RWPE2 (cell line): ENCODE measurements around the gene C17orf107.

Experiments
- ATAC-seq: fragments of 200-7000 bp; cut with Tn5 transposase; 3 replicates; pipeline ENCODE4 v1.9.1; 2021; ENCODE audit warnings: low read depth
- DNase-seq: peaks from one replicate; pipeline ENCODE4 v3.0.0-alpha.2; 2020; ENCODE audit warnings: low spot score
- H3K27ac ChIP-seq: fragments of 450-650 bp; 2 replicates; pipeline ENCODE4 v1.5.1; 2017; ENCODE audit warnings: mild to moderate bottlenecking; ENCODE audit not compliant: poor library complexity, severe bottlenecking
- H3K27me3 ChIP-seq: fragments of 250-450 bp; sonication (Bioruptor Pico); 2 replicates; pipeline ENCODE4 v1.5.1; 2021; ENCODE audit warnings: mild to moderate bottlenecking, moderate library complexity; ENCODE audit not compliant: insufficient read depth, poor library complexity, severe bottlenecking
- H3K36me3 ChIP-seq: fragments of 250-450 bp; sonication (Bioruptor Pico); 2 replicates; pipeline ENCODE4 v1.5.1; 2020; ENCODE audit warnings: low read depth, mild to moderate bottlenecking, moderate library complexity
- H3K4me1 ChIP-seq: fragments of 250-450 bp; sonication (Bioruptor Pico); 2 replicates; pipeline ENCODE4 v1.5.1; 2021; ENCODE audit warnings: mild to moderate bottlenecking, moderate library complexity; ENCODE audit not compliant: insufficient read depth, poor library complexity, severe bottlenecking
- H3K4me3 ChIP-seq: fragments of 250-450 bp; sonication (Bioruptor Pico); 2 replicates; pipeline ENCODE4 v1.5.1; 2021; ENCODE audit warnings: mild to moderate bottlenecking, moderate library complexity; ENCODE audit not compliant: severe bottlenecking
- H3K9me3 ChIP-seq: fragments of 250-450 bp; sonication (Bioruptor Pico); 2 replicates; pipeline ENCODE4 v1.5.1; 2021; ENCODE audit warnings: mild to moderate bottlenecking, moderate library complexity; ENCODE audit not compliant: severe bottlenecking
- CTCF ChIP-seq: fragments of 450-650 bp; IDR thresholded peaks from one replicate; pipeline ENCODE4 v1.5.1; 2017; ENCODE audit warnings: mild to moderate bottlenecking, moderate library complexity; ENCODE audit not compliant: poor library complexity, severe bottlenecking

C17orf107 gene

GRCh38 chr17:4944554-4945175 is 45.3 kb downstream of the C17orf107 start:
- no peaks in the 10 kb centered on the region for H3K27me3 ChIP-seq
- ATAC-seq, result no peak
- peaks cover 58% of the 10 kb centered on the region for H3K36me3 ChIP-seq
- H3K4me1 ChIP-seq, result peaks cover 29% of the 10 kb centered on the region
- no peaks in the 10 kb centered on the region for H3K9me3 ChIP-seq
- no peak overlapping the region for H3K4me3 ChIP-seq
- no peak for DNase-seq
- no peak for TF ChIP-seq CTCF
- peak overlapping the region; percentile 99 for H3K27ac ChIP-seq

GRCh38 chr17:4945176-4945943 is 46.0 kb downstream of the C17orf107 start:
- H3K4me3 ChIP-seq, result no peak overlapping the region
- no peak for TF ChIP-seq CTCF
- H3K9me3 ChIP-seq, result no peaks in the 10 kb centered on the region
- peaks cover 58% of the 10 kb centered on the region for H3K36me3 ChIP-seq
- peak; percentile 60 for ATAC-seq
- peak; percentile 92 for DNase-seq
- no peaks in the 10 kb centered on the region for H3K27me3 ChIP-seq
- H3K4me1 ChIP-seq, result peaks cover 29% of the 10 kb centered on the region
- H3K27ac ChIP-seq, result peak overlapping the region; percentile 99

- no peak for ATAC-seq
- Histone ChIP-seq H3K9me3 (no peaks in the 10 kb centered on the region), H3K4me1 (peaks cover 29% of the 10 kb centered on the region)
Measured at GRCh38 chr17:4945944-4946280, 46.6 kb downstream of the C17orf107 start.

GRCh38 chr17:4946312-4946976 is 47.1 kb downstream of the C17orf107 start:
- H3K4me1 ChIP-seq, result peaks cover 26% of the 10 kb centered on the region
- no peaks in the 10 kb centered on the region for H3K9me3 ChIP-seq
- ATAC-seq (no peak), DNase-seq (no peak)
- peaks cover 55% of the 10 kb centered on the region for H3K36me3 ChIP-seq
- H3K27ac ChIP-seq, result peak overlapping the region; percentile 99
- TF ChIP-seq CTCF, result no peak
- no peaks in the 10 kb centered on the region for H3K27me3 ChIP-seq
- H3K4me3 ChIP-seq, result peak overlapping the region; percentile 88

More at GRCh38 chr17:4945944-4946280, 46.6 kb downstream of the C17orf107 start:
- H3K27me3 ChIP-seq, result no peaks in the 10 kb centered on the region
- TF ChIP-seq CTCF, result no peak
- H3K4me3 ChIP-seq, result peak overlapping the region; percentile 88
- peaks cover 58% of the 10 kb centered on the region for H3K36me3 ChIP-seq
- peak overlapping the region; percentile 99 for H3K27ac ChIP-seq
- DNase-seq, result no peak

- DNase-seq, result no peak
- Histone ChIP-seq H3K4me1 (peaks cover 26% of the 10 kb centered on the region), H3K4me3 (peak overlapping the region; percentile 88), H3K36me3 (peaks cover 49% of the 10 kb centered on the region), H3K9me3 (no peaks in the 10 kb centered on the region), H3K27ac (peak overlapping the region; percentile 99), H3K27me3 (no peaks in the 10 kb centered on the region)
- no peak for TF ChIP-seq CTCF
- no peak for ATAC-seq
Measured at GRCh38 chr17:4947010-4947410, 47.7 kb downstream of the C17orf107 start.
